COLO668 (cell line): Measurements from ENCODE around the gene ARAF.

Experiments used
- DNase-seq: peaks from one replicate; lab custom pipeline; 2025; ENCODE audit not compliant: unreplicated experiment; lab: John Stamatoyannopoulos, UW

ARAF gene

GRCh38 chrX:47563801-47564315, 2.9 kb downstream of the ARAF start:
- DNase-seq: no peak

- no peak for DNase-seq
These were observed 3.6 kb downstream of the ARAF start for GRCh38 chrX:47564438-47565085.

GRCh38 chrX:47566841-47567240, 5.8 kb downstream of the ARAF start:
- DNase-seq: no peak

- DNase-seq: peak; percentile 33
These were observed 7.8 kb downstream of the ARAF start for GRCh38 chrX:47568656-47569295.

GRCh38 chrX:47570794-47571193, 9.8 kb downstream of the ARAF start:
- no peak for DNase-seq

GRCh38 chrX:47571215-47571614, 10.2 kb downstream of the ARAF start:
- DNase-seq: no peak

- no peak for DNase-seq
These were observed 10.9 kb downstream of the ARAF start for GRCh38 chrX:47571896-47572295.

GRCh38 chrX:47572773-47573340, 11.9 kb downstream of the ARAF start:
- DNase-seq: no peak

- DNase-seq: no peak
These were observed 12.5 kb downstream of the ARAF start for GRCh38 chrX:47573341-47574075.

GRCh38 chrX:47574076-47574546, 13.1 kb downstream of the ARAF start:
- DNase-seq: no peak

GRCh38 chrX:47574547-47575301, 13.7 kb downstream of the ARAF start:
- no peak for DNase-seq

GRCh38 chrX:47576021-47576898, 15.3 kb downstream of the ARAF start:
- DNase-seq: no peak

- no peak for DNase-seq
These were observed 16.4 kb downstream of the ARAF start for GRCh38 chrX:47577424-47577823.

- DNase-seq: no peak
These were observed 16.9 kb downstream of the ARAF start for GRCh38 chrX:47577901-47578300.

- no peak for DNase-seq
These were observed 17.7 kb downstream of the ARAF start for GRCh38 chrX:47578692-47579091.

GRCh38 chrX:47579537-47579936, 18.5 kb downstream of the ARAF start:
- no peak for DNase-seq

- peak; percentile 77 for DNase-seq
These were observed 21.0 kb downstream of the ARAF start, which contains the start of gene TIMP1 for GRCh38 chrX:47581731-47582647. TSS of gene TIMP1 (plus strand) at chrX:47582436. CDS start at chrX:47583416, 980 bp downstream.

GRCh38 chrX:47583240-47583861, 22.3 kb downstream of the ARAF start:
- DNase-seq: no peak
